Panc1 (cell line): ENCODE data around the gene GRIK5. TPM values are rescaled to one million over a fixed set of nuclear protein-coding genes. Genes with fewer than 3 reads are reported as not detected.

Source experiments
- ATAC-seq: fragments of 200-7000 bp; cut with Tn5 transposase; 2 replicates; pipeline ENCODE4 v1.9.1; 2020; ENCODE audit warnings: mild to moderate bottlenecking, moderate library complexity
- BruUV-seq: library from RNA; stranded (reverse); fragments of 400-500 nt; replicated peaks from 2 replicates; lab custom pipeline; 2021; lab: Mats Ljungman, UMichigan
- CTCF ChIA-PET: fragments of 300-600 bp; sonication (Branson Sonifier 250); formaldehyde crosslinking; loops from one replicate; lab custom pipeline; 2022; ENCODE audit warnings: antibody characterized with exemption; lab: Charles Lee
- POLR2A ChIA-PET: fragments of 300-600 bp; sonication (Branson Sonifier 250); formaldehyde crosslinking; loops from one replicate; lab custom pipeline; 2022; ENCODE audit warnings: antibody characterized with exemption; lab: Charles Lee
- DNase-seq: peaks from one replicate; pipeline ENCODE4 v3.0.0-alpha.2; 2010; ENCODE audit warnings: low read depth, low spot score
- H3K27ac ChIP-seq: 2 replicates; pipeline ENCODE4 v1.5.1; 2011; ENCODE audit warnings: mild to moderate bottlenecking, low read length, inconsistent platforms
- H3K27me3 ChIP-seq: fragments of 200-500 bp; sonication (Bioruptor generic); 2 replicates; pipeline ENCODE4 v1.6.0; 2014; ENCODE audit warnings: low read length, inconsistent platforms; ENCODE audit not compliant: control insufficient read depth, insufficient read depth
- H3K36me3 ChIP-seq: fragments of 200-500 bp; sonication (Bioruptor generic); 2 replicates; pipeline ENCODE4 v1.5.1; 2014; ENCODE audit warnings: inconsistent platforms, mild to moderate bottlenecking, low read length, moderate library complexity; ENCODE audit not compliant: control insufficient read depth, insufficient read depth
- H3K4me1 ChIP-seq: 2 replicates; pipeline ENCODE4 v1.5.1; 2011; ENCODE audit warnings: inconsistent platforms, mild to moderate bottlenecking, low read length, moderate library complexity; ENCODE audit not compliant: control insufficient read depth, insufficient read depth
- H3K4me3 ChIP-seq, 2 experiments: 2 replicates each; pipeline ENCODE4 v1.5.1; 2011 to 2012; ENCODE audit warnings: low read depth in 2 of 2, low read length in 2 of 2, mild to moderate bottlenecking in 2 of 2, inconsistent platforms in 1 of 2, moderate library complexity in 1 of 2
- H3K9me3 ChIP-seq: fragments of 200-500 bp; sonication (Bioruptor generic); 2 replicates; pipeline ENCODE4 v1.5.1; 2014; ENCODE audit warnings: low read depth, mild to moderate bottlenecking, inconsistent platforms, low read length, moderate library complexity; ENCODE audit not compliant: control insufficient read depth, insufficient read depth
- CTCF ChIP-seq: fragments of 450-650 bp; IDR thresholded peaks from 2 replicates; pipeline ENCODE4 v1.5.1; 2017; ENCODE audit warnings: mild to moderate bottlenecking
- POLR2AphosphoS5 ChIP-seq: IDR thresholded peaks from 2 replicates; pipeline ENCODE4 v1.6.1; 2012; ENCODE audit warnings: mild to moderate bottlenecking, low read depth, low read length, moderate library complexity
- REST ChIP-seq, 2 experiments: IDR thresholded peaks; 2 replicates each; pipeline ENCODE4 v1.6.1; 2011 to 2012; ENCODE audit warnings: low read depth in 2 of 2, control low read depth in 1 of 2, low read length in 1 of 2, mild to moderate bottlenecking in 1 of 2, moderate library complexity in 1 of 2; ENCODE audit not compliant: insufficient read depth in 1 of 2
- SIN3A ChIP-seq: IDR thresholded peaks from 2 replicates; pipeline ENCODE4 v1.6.1; 2012; ENCODE audit warnings: low read depth, mild to moderate bottlenecking, low read length, moderate library complexity, borderline replicate concordance; ENCODE audit not compliant: insufficient read depth
- TCF7L2 ChIP-seq: IDR thresholded peaks from 2 replicates; pipeline ENCODE4 v1.6.1; 2011; ENCODE audit warnings: mild to moderate bottlenecking, low read depth, low read length, inconsistent platforms
- in situ Hi-C: cut with HindIII; loops from 2 replicates; pipeline ENCODE4 v1.10.0; 2016; ENCODE audit warnings: low sequenced_read_pairs, low pct_unique_long_range_greater_than_20kb
- intact Hi-C: fragments of 100-400 bp; cut with micrococcal nuclease; formaldehyde crosslinking; loops from one replicate; pipeline ENCODE4 v1.10.0; 2022; ENCODE audit not compliant: unreplicated experiment
- total RNA-seq: library from RNA; stranded (reverse); gene quantifications from one replicate; pipeline ENCODE4 v1.2.1, GENCODE V29; 2021; ENCODE audit not compliant: unreplicated experiment

Gene GRIK5
- total RNA-seq, 1 experiment from 2014 or later: 0.62 TPM

- no peak for TF ChIP-seq REST (IDR thresholded peaks at IDR 0.05; ENCODE audit: insufficient read depth in 1 of 2, low read depth in 2 of 2, low read length in 1 of 2)
- TF ChIP-seq POLR2AphosphoS5: no peak
- TF ChIP-seq TCF7L2: no peak
- TF ChIP-seq SIN3A: no peak
- TF ChIP-seq CTCF: no peak
Measured at GRCh38 chr19:42054205-42054604, 15.8 kb downstream of the GRIK5 start.

GRCh38 chr19:42053037-42053935, 16.7 kb downstream of the GRIK5 start:
- DNase-seq (no peak), ATAC-seq (no peak)
- Histone ChIP-seq H3K27me3 (no peaks in the 10 kb centered on the region), H3K4me1 (peaks cover 3% of the 10 kb centered on the region; the same call in 1 of the 2 replicates), H3K27ac (no peak overlapping the region), H3K4me3 (no peak overlapping the region), H3K36me3 (no peaks in the 10 kb centered on the region), H3K9me3 (no peaks in the 10 kb centered on the region)
- CTCF ChIA-PET: no interaction called here
- in situ Hi-C loops: no loop called here
- TF ChIP-seq POLR2AphosphoS5: no peak
- TF ChIP-seq SIN3A: no peak
- no peak for TF ChIP-seq TCF7L2
- no peak for TF ChIP-seq REST (IDR thresholded peaks at IDR 0.05; ENCODE audit: insufficient read depth in 1 of 2, low read depth in 2 of 2, low read length in 1 of 2)
- no peak for TF ChIP-seq CTCF
- no TSS peak for BruUV-seq
- POLR2A ChIA-PET: no interaction called here
- intact Hi-C loops: no loop called here

More at GRCh38 chr19:42054205-42054604, 15.8 kb downstream of the GRIK5 start:
- H3K27me3 ChIP-seq: no peaks in the 10 kb centered on the region
- no TSS peak for BruUV-seq
- no peak overlapping the region for H3K27ac ChIP-seq
- H3K9me3 ChIP-seq: no peaks in the 10 kb centered on the region
- H3K4me3 ChIP-seq: no peak overlapping the region
- intact Hi-C loops (no loop called here), in situ Hi-C loops (no loop called here)
- ChIA-PET POLR2A (no interaction called here), CTCF (no interaction called here)
- no peaks in the 10 kb centered on the region for H3K4me1 ChIP-seq
- no peaks in the 10 kb centered on the region for H3K36me3 ChIP-seq
- no peak for DNase-seq
- no peak for ATAC-seq
